ENCODE measurements around the gene CDX1.

Gene CDX1

DNA sequence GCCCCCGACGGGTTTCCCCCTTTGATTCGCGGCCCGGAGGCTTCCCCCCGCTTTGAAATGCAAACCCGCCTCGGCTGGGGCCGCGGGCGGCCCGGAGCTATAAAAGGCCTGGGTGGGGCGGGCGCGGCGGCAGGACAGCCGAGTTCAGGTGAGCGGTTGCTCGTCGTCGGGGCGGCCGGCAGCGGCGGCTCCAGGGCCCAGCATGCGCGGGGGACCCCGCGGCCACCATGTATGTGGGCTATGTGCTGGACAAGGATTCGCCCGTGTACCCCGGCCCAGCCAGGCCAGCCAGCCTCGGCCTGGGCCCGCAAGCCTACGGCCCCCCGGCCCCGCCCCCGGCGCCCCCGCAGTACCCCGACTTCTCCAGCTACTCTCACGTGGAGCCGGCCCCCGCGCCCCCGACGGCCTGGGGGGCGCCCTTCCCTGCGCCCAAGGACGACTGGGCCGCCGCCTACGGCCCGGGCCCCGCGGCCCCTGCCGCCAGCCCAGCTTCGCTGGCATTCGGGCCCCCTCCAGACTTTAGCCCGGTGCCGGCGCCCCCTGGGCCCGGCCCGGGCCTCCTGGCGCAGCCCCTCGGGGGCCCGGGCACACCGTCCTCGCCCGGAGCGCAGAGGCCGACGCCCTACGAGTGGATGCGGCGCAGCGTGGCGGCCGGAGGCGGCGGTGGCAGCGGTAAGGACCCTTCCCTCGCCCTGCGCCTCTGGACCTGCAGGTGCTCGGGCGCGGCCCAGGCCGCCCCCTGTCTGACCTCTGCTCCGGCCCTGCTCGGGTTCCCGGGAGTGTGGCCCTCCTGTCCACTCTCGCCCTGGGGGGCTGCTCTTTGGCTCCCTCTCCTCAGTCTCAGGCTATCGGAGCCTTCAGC is at the start of gene CDX1:
TSS of gene CDX1 (plus strand) at position 129 of the 862 bp plus-strand sequence. CDS start at position 228, 99 bp downstream.
- DNase-seq (ENCODE audit: low spot score): no peak

DNA sequence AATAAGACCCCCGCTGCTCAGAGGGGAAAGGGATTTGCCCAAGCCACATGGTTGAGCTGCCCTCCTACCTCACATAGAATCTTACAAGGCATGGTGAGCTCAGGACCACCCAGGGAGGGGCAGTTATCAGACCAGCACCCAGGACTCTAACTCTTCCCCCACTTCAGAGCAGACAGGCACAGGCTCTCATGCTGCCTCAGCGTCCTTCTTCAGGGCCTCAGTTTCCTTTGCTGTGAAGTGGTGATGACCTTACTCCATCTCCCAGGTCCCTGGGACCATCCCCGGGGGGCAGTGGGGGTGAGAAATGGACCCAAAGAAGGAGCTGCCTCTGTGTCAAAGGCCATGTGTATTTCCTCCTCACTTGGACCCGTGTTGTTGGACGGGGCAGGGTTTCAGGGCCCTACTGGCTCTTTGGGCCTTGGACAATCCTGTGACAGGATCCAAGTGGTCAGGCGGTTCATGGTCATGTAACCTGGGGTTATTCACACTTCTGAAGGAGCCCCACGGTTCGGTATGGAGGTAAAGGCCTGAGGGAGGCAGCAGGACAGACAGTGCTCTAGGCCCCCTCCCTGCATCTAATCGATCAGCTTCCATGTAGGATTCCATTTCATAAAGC is 48.5 kb upstream of the CDX1 start:
- no peak for DNase-seq (ENCODE audit: low spot score)

DNA sequence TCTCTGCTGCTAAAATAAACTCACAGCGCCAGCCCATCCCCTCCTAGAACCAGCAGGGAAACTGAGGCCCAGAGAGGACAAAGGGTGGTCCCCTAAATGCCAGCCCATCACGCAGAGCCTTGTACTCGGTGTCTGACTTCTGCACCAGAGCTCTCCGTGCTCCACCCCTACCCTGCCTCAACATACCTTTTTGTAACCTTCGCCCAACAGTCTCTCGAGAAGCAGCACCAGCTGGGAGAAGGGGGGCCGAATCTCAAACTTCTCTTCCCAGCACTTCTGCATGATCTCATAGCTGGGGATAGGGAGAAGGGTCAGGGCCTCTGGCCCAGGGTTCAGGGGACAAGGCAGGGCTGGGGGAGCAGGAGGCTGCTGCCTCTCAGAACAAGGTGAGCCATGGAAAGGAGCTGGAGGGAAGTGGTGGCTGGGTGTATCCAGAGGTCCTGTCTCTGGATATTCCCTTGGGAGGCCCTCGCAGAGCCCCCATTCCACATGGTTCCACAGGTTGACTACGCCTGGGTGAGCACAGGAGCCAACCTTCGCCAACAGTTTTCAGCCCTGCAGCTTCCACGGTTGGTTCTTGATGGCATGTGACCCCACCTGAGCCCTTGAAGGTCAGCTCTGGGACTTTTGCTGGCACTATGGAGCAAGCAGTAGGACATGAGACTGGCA is 47.9 kb upstream of the CDX1 start:
- no peak for DNase-seq (ENCODE audit: low spot score)

DNA sequence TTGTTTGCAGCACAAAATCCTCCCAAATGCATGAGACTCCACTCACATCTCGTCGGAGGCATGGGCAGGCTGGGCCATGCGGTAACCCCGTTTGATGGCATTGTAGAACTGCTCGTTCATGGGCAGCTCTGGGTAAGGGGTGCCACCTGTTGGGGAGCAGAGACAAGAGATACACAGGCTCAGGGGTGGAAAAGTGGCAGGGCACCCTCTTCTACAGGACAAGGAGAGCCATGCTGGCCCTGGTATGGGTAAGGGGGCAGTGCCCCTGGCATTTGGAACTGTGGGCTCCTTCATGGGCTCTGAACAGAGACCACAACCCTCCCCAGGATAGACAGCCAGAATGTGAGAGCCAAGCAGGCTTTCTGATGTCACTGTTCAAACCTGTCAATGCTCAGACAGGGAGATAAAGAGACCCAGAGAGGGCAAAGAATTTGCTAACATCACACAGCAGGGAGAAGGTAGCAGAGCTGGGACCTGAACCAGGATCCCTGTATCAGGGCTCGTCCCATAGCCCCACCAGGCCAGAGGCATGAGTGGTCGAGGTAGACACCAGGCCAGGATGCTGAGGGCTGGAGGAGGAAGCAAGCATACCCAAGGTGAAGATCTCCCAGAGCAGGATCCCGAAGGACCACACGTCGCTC is 47.0 kb upstream of the CDX1 start:
- no peak for DNase-seq (ENCODE audit: low spot score)

GRCh38 chr5:150120062-150120441 is 46.5 kb upstream of the CDX1 start:
- no peak for DNase-seq (ENCODE audit: low spot score)

DNA sequence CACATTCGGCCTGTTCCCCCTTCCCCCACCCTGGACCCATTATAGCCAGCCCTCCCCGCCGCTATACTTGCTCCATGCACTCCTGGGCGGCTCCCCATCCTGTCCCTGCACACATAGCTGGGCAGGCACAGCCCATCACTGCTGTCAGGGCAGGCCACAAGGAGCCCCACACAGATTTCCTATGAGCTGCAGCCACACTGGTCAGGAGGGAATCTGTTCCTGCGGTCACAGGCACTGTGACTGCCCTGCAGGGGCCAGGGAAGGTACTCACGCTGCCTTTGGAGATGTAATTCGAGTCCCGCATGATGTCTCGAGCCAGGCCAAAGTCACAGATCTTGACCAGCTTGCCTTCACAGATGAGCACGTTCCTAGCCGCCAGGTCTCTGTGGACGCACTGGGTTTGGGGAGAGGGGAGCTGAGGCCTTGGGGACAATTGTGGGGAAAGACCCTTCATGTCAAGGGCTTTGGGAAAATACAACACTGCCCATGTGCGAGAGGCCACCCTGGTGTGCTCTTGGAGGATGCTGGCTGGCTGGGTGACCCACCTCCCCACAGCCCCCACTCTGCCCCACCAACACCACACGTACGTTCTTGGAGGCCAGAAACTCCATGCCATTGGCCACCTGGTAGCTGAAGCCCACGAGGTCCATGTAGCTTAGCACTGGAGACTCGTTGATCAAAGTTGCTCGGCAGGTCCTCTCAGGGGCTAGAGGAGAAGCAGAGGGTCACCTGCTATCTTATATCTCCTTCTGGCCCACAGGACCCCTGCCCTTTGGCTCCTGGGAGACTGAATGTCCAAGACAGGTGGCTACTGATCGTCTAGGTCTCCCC is 45.7 kb upstream of the CDX1 start:
- DNase-seq (ENCODE audit: low spot score): no peak

DNA sequence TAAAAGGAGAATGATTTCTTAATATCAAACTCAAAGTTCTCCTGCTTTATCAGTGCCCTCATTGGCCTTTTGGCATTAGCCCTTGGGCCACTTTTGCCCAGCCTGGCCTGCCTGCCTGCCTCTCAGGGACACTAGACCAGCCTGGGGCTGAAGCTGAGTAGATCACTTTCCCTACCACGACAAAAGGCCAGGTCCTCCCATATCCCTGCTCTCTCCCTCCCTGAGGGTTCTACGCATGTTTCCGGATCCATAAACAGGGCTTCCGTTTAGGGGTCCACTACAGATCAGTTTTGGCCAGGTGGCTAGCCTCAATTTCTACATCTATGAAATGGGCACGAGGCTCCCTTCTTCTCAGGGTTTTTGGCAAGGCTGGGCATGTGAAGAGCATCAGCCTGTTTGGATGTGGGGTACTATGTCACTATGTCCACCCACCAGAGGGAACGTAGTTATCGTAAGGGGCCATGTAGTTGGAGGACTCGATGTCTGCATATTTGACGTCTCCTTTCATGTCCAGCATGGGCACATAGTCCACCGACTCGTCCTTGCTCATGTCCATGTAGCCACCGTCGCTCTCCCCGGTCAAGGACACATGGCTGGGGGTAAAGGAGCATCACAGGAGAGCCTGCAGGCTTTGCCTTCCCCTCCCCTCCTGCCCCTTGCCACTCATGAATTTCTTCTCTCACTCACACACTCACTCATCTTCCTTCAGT is 45.0 kb upstream of the CDX1 start:
- no peak for DNase-seq (ENCODE audit: low spot score)

- peak; percentile 75 for DNase-seq (ENCODE audit: low spot score)
Measured at GRCh38 chr5:150122158-150122510, 44.4 kb upstream of the CDX1 start.

- no peak for DNase-seq (ENCODE audit: low spot score)
Measured at GRCh38 chr5:150122536-150123481, 43.8 kb upstream of the CDX1 start.

DNA sequence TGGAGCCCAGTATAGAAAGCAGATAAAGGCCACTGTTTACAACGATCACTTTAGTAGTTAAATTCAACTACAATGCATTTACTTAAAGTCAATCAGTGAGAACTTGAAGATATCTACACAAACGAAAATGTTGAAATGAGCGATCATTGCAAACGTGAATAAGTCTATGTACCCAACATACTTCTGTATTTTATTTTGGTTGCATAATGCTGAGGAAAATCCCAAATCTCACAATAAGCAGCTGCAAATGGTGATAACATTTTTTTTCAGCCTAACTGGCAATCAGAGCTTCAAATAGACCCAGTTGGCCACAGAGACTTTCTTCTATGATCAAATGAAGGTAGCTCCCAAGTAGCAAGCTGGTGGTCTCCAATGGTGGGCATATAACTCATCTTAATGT is 43.0 kb upstream of the CDX1 start:
- no peak for DNase-seq (ENCODE audit: low spot score)

GRCh38 chr5:150124111-150124557 is 42.4 kb upstream of the CDX1 start:
- no peak for DNase-seq (ENCODE audit: low spot score)

- no peak for DNase-seq (ENCODE audit: low spot score)
Measured at GRCh38 chr5:150124596-150124995, 42.0 kb upstream of the CDX1 start.

DNA sequence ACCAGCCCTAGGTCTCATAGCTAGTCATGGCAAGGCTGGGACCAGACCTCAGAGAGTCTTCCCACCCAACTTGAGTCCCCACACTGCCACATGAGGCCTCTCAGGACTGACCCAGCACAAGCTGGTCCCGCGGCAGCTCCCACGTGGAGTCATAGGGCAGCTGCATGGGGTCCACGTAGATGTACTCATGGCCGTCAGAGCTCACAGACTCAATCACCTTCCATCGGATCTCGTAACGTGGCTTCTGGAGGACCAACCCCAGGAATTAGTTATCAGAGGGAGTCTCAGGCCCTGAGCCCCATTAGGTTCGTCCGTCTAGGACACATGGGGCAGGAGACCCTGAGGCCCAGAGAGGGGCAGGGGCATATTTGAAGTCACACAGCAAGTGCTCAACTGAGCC is 41.2 kb upstream of the CDX1 start:
- DNase-seq (ENCODE audit: low spot score): no peak

GRCh38 chr5:150126199-150126920 is 40.2 kb upstream of the CDX1 start:
- no peak for DNase-seq (ENCODE audit: low spot score)

DNA sequence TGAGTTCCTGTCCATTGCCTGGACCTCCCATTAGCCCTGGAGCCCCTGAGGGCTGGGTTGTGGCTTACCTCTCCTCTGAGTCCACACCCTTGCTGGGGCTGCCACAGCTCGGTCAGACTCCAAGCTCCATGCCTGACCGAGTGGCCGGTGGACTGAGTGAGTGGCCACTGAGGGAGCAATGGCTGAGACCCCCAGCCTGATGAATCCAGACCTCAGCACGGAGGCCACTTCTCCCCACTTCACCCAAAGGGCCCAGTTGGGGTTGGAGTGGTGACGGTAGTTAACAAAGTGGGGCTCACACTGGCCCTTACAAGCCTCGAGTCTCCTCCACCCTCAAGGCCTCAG is 39.7 kb upstream of the CDX1 start:
- DNase-seq (ENCODE audit: low spot score): no peak

DNA sequence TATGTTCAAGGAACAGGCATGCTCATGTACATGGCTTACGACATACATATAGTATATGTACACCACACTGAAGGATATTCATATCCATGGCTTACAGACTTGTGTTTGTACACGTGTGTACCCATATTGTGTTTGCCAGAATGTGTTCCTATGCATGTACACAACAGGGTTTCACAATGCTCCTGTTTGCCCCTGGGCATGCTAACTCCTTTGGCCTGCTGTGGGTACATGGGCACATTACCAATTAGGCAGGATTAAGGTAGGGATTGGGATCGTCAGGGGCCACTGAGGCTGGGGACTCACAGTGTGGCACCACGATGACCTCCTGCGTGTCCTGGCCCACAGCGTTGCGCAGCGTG is 37.1 kb upstream of the CDX1 start:
- no peak for DNase-seq (ENCODE audit: low spot score)

DNA sequence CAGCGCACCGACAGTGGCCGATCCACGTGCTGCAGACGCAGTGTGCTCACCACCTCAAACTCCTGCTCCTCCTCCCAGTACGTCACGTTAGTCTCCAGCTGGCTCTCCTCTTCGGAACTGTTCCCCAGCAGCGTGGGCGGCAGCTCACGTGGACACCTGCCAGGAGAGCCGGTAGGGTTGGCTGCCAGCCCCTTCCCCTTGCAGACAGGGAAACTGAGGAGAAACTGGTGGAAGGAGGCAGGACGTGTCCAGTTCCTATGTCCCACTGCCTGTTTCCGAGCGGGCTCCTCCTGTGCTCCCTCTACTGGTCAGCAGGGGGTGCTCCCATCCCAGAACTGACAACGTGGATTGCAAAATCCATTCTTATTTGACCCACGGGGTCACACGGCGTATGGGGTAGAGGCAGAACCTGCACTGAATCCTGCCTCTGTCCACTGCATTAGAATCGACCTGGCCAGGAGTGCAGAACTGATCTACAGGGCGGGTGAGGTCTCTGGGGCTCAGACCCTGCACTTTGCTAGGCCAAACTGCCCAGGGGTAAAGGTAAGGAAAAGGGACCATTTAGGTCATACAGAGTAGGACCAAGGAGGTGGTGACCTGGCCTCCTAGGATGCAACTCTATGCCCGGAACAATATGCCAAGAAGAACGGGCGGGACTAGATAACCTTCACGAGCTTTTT is 36.6 kb upstream of the CDX1 start:
- peak; percentile 63 for DNase-seq (ENCODE audit: low spot score)

DNA sequence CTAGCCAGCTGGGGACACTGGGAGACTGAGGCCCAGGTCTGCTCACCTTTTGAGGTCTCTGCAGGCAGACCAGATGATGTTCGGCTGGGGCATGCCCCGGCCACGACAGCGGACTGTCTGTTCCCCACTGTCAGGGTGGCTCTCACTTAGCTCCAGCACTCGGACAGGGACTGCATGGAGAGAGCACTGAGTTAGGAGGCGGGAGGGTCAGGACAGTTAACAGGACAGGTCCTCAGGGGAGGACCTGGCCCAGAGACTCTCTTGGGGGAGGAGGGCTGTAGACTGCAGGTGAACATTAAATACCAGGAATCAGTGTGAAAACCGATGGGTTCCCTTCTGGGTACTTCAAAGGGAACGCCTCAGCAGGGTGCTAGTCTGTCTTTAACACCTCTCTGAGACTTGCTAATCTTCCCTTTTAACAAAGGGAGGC is 36.1 kb upstream of the CDX1 start:
- DNase-seq (ENCODE audit: low spot score): no peak

- DNase-seq (ENCODE audit: low spot score): no peak
Measured at GRCh38 chr5:150131461-150131860, 35.1 kb upstream of the CDX1 start.

All from hematopoietic multipotent progenitor cell treated with erythropoietin and hydrocortisone succinate and interleukin-3 and kit ligand, for 15 days (in vitro differentiated cells).